ENCODE measurements around the gene NUP133. TPM values are rescaled to one million over a fixed set of nuclear protein-coding genes. Genes with fewer than 3 reads are reported as not detected.

NUP133 gene
- total RNA-seq, 1 donor from 2014 or later, result 32.6 TPM

DNA sequence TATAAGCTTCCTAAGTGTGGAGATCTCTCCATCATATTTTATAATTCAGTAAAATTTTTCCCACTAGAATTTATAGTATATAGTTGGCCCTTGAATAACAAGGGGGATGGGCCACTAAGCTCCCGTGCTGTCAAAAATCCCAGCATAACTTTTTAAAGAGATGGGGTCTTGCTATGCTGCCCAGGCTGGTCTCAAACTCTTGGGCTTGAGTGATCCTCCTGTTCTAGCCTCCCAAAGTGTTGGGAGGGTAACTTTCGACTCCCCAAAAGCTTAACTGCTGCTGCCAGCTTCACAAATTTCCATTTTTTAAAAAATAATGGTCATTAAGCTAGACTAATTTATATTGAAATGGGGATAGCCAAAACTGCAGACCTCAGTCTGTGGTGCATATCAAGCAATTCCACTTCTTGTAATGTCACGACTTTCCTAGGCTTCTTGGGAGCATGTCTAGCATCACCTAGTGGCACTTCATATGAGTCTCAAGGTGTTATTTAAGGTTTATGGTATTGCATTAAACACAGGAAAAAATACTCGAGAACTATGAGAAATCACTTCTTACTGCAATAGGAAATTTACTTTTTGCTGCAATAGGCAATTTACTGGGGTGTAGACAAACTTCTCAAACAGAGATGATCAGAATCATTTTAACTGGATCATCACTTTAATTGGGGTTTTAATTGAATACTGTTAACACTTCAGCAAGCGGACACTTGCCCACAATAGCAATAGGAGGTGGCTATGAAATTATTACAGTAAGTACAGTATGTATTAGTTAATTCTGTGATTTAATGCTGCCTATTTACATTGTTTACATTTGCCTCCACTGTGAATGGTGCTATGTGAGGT lies 55.0 kb downstream of the NUP133 start:
- Histone ChIP-seq H3K36me3 (peaks cover 85% of the 10 kb centered on the region), H3K4me1 (no peaks in the 10 kb centered on the region), H3K27ac (no peak overlapping the region), H3K9me3 (no peaks in the 10 kb centered on the region), H3K4me3 (no peak overlapping the region), H3K27me3 (ENCODE audit: low read depth) (no peaks in the 10 kb centered on the region)
- TF ChIP-seq, protein P1, sequence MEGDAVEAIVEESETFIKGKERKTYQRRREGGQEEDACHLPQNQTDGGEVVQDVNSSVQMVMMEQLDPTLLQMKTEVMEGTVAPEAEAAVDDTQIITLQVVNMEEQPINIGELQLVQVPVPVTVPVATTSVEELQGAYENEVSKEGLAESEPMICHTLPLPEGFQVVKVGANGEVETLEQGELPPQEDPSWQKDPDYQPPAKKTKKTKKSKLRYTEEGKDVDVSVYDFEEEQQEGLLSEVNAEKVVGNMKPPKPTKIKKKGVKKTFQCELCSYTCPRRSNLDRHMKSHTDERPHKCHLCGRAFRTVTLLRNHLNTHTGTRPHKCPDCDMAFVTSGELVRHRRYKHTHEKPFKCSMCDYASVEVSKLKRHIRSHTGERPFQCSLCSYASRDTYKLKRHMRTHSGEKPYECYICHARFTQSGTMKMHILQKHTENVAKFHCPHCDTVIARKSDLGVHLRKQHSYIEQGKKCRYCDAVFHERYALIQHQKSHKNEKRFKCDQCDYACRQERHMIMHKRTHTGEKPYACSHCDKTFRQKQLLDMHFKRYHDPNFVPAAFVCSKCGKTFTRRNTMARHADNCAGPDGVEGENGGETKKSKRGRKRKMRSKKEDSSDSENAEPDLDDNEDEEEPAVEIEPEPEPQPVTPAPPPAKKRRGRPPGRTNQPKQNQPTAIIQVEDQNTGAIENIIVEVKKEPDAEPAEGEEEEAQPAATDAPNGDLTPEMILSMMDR (IDR thresholded peaks at IDR 0.05), result peak; percentile 30
- intact Hi-C loops (cut with DNase I), result no loop called here
- ATAC-seq (no peak), DNase-seq (no peak)

DNA sequence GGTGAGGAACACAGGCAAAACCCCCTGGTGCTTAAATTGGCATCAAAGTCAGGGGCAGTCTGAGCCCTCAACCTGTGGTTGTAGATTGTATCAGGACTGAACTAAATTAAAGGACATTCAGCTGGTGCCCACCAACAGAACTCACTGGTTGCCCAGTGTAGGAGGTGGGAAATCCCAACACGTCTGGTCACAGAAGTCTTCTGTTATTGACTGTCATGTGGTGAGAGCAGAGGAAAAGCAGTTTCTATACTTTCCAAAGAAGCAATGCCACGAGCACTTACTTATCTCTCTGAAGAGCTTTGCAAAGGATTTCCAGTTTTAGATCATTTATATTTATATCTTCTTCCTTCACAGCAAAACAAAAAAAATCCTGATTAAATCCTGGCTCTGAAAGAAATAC lies 59.3 kb downstream of the NUP133 start:
- Histone ChIP-seq H3K9me3 (no peaks in the 10 kb centered on the region), H3K36me3 (peaks cover 80% of the 10 kb centered on the region), H3K27me3 (ENCODE audit: low read depth) (no peaks in the 10 kb centered on the region), H3K27ac (no peak overlapping the region), H3K4me1 (no peaks in the 10 kb centered on the region), H3K4me3 (no peak overlapping the region)
- intact Hi-C loops (cut with DNase I), result no loop called here
- TF ChIP-seq, protein P1 (IDR thresholded peaks at IDR 0.05), result no peak
- DNase-seq (no peak), ATAC-seq (no peak)

DNA sequence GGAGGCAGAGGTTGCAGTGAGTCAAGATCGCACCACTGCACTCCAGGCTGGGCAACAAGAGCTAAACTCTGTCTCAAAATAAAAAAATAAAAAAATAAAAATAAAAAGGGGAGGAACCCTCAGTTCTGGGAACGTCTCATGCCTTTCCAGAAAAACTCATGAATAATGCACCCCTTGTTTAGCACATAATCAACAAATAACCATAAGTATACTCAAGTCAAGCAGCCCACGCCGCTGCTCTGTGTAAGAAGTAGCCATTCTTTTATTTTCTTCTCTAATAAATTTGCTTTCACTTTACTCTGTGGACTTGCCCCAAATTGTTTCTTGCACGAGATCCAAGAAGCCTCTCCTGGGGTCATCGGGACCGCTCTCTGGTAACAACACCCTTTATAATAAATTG lies 59.8 kb downstream of the NUP133 start:
- Histone ChIP-seq H3K27ac (no peak overlapping the region), H3K4me1 (no peaks in the 10 kb centered on the region), H3K4me3 (no peak overlapping the region), H3K36me3 (peaks cover 85% of the 10 kb centered on the region), H3K27me3 (ENCODE audit: low read depth) (no peaks in the 10 kb centered on the region), H3K9me3 (no peaks in the 10 kb centered on the region)
- TF ChIP-seq, protein P1 (IDR thresholded peaks at IDR 0.05), result no peak
- intact Hi-C loops (cut with DNase I), result no loop called here
- DNase-seq (no peak), ATAC-seq (no peak)

DNA sequence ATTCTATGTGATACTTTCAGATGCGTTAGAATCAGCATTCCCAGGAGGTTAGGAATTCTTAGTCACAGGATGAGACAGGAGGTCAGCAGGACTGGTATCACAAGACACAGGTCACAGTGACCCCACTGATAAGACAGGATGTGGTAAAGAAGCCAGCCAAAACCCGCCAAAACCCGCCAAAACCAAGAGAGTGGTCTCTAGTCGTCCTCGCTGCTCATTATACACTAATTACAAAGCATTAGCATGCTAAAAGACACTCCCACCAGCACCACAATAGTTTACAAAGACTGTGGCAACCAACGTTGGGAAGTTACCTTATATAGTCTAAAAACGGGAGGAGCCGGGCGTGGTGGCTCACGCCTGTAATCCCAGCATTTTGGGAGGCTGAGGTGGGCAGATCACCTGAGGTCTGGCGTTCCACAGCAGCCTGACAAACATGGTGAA lies 60.3 kb downstream of the NUP133 start:
- H3K27ac ChIP-seq, result no peak overlapping the region
- H3K9me3 ChIP-seq, result no peaks in the 10 kb centered on the region
- H3K36me3 ChIP-seq, result peaks cover 86% of the 10 kb centered on the region
- intact Hi-C loops (cut with DNase I), result no loop called here
- H3K27me3 ChIP-seq (ENCODE audit: low read depth), result no peaks in the 10 kb centered on the region
- no peak overlapping the region for H3K4me3 ChIP-seq
- DNase-seq (no peak), ATAC-seq (no peak)
- H3K4me1 ChIP-seq, result no peaks in the 10 kb centered on the region
- TF ChIP-seq, protein P1 (IDR thresholded peaks at IDR 0.05), result no peak

DNA sequence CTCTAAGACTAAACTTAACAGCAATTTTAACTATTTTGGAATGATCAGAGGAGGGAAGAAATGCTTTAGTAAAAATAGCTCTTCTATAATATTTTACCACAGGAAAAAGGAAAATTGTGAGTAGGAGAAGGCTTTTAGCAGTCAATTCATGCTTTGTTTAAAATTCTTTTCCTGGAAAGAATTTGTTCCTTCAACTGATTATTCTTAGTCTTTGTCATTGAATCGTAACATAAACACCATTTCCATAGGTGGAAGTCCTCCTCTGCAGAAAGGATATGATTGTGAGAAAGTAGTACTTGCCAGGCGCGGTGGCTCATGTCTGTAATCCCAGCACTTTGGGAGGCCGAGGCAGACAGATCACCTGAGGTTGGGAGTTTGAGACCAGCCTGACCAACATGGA lies 62.3 kb downstream of the NUP133 start:
- TF ChIP-seq, protein P1 (IDR thresholded peaks at IDR 0.05), result no peak
- H3K9me3 ChIP-seq, result no peaks in the 10 kb centered on the region
- H3K27me3 ChIP-seq (ENCODE audit: low read depth), result no peaks in the 10 kb centered on the region
- DNase-seq, result no peak
- no peak overlapping the region for H3K27ac ChIP-seq
- H3K4me1 ChIP-seq, result no peaks in the 10 kb centered on the region
- intact Hi-C loops (cut with DNase I), result no loop called here
- no peak for ATAC-seq
- no peak overlapping the region for H3K4me3 ChIP-seq
- H3K36me3 ChIP-seq, result peaks cover 82% of the 10 kb centered on the region
